HG03378 (cell line): ENCODE data around the gene PNRC2.

Source experiments
- ATAC-seq: cut with Tn5 transposase; IDR thresholded peaks from one replicate; pipeline ENCODE4 v1.9.1; 2021; ENCODE audit warnings: mild to moderate bottlenecking, moderate library complexity; ENCODE audit not compliant: unreplicated experiment

Gene PNRC2, protein sequence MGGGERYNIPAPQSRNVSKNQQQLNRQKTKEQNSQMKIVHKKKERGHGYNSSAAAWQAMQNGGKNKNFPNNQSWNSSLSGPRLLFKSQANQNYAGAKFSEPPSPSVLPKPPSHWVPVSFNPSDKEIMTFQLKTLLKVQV

GRCh38 chr1:23959461-23960290 lies at the start of gene PNRC2:
Gene PNRC2, plus strand, starts transcription at chr1:23959828. Its CDS starts 1,630 bp downstream, at chr1:23961458.
- ATAC-seq, result peak; percentile 68

- no peak for ATAC-seq
Observed at GRCh38 chr1:23910144-23910543, 49.5 kb upstream of the PNRC2 start.

GRCh38 chr1:23910553-23911246 lies 48.9 kb upstream of the PNRC2 start:
- ATAC-seq, result no peak

DNA sequence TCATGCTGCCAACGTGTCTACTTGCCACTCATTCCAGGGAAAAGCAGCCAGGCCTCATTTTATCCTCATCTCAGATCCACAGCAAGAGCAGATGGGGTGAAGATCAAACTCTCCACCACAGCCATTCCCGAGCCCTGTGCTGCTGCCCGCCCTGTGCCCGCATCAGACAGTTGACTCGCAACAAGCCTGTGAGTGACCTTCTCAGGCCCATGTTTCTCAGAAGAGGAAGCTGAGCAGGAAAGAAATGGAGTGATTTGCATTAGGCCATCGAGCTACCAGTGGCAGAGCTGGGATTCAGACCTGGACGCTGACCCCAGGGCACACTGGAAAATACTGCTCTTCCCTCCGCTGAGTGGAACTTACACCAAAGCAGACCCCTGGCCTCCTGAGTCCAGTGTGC lies 47.7 kb upstream of the PNRC2 start:
- ATAC-seq, result no peak

DNA sequence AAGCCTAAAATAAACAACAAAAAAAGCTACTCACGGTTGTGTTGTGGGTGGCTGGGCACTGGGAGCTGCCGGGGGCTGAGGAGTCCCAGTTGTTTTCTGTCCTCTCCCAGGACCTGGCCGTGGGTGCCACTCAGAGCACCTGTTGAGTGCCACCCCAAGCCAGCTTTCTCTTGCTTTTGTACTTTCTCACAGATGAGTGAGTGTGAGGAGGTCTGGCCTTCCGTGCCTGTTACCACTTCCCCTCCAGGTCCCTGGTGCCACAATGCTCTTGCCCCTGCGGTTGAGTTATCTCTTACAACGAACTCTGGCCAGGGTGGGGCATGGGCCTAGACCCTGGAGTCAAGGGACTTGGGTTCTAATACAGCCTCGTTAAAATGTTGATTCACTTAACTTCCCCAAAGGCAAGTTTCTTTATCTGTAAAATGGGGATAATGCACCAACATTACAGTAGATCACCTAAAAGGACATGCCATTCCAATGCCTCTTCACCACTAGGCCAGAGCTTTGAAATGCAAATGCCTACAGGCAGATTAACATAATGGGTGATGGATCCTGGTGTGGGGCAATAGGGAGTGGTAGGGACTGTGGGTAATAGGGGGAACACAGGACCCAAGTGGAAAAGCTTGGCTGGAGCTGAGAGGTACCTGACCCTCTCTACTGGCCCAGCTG lies 46.3 kb upstream of the PNRC2 start, which contains the start of gene CNR2:
Gene CNR2, minus strand, starts transcription at position 151 of the 669 bp plus-strand sequence. CDS start 37,745 bp downstream, outside the sequence.
- ATAC-seq, result no peak

- no peak for ATAC-seq
Observed at GRCh38 chr1:23914921-23915320, 44.7 kb upstream of the PNRC2 start.

DNA sequence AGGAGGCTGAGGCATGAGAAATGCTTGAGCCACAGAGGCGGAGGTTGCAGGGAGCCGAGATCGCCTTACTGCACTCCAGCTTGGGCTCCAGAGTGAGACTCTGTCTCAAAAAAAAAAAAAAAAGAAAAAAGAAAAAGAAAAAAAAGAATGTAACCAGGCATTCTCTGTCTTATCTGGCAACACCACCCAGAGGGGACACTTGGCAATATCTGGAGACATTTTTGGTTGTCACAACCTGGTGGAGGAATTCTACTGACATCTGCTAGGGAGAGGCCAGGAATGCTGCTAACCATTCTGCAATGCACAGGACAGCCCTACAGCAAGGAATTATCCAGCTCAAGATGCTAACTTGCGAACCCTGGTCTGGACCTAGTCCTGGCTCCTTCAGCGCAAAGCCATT lies 44.2 kb upstream of the PNRC2 start:
- ATAC-seq, result no peak

- peak; percentile 51 for ATAC-seq
Observed at GRCh38 chr1:23916209-23917131, 43.2 kb upstream of the PNRC2 start.

DNA sequence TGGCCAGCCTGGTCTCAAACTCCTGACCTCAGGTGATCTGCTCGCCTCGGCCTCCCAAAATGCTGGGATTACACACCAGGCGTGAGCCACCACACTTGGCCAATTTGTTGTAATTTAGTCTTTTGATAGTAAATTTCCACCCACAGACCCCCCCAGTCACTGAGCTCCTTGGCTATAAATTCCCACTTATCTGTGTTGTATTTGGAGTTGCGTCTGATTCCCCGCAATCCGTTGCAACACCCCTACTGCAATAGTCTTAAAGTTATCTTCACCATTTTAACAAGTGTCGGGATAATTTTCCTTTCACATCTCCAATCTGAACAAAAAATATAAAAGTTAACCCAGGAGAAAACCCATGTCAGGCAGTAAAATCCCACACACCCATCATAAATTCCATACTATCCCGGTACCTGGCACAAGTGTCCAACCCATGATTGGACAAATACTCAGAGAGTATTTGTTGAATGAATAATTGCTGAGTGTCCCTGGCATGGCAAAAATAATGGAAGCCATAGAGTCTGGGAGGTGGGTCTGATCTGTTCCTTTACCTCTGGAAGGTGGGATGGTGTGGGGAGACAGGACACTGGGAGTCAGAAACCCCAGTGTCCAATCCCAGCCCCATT lies 37.2 kb upstream of the PNRC2 start:
- ATAC-seq, result no peak

- no peak for ATAC-seq
Observed at GRCh38 chr1:23923592-23924499, 35.8 kb upstream of the PNRC2 start.

GRCh38 chr1:23924601-23925000 lies 35.0 kb upstream of the PNRC2 start:
- ATAC-seq, result no peak

GRCh38 chr1:23925279-23925678 lies 34.3 kb upstream of the PNRC2 start:
- no peak for ATAC-seq

GRCh38 chr1:23927097-23927496 lies 32.5 kb upstream of the PNRC2 start:
- no peak for ATAC-seq

- ATAC-seq, result no peak
Observed at GRCh38 chr1:23928789-23929188, 30.8 kb upstream of the PNRC2 start.

- no peak for ATAC-seq
Observed at GRCh38 chr1:23930270-23930669, 29.4 kb upstream of the PNRC2 start.

- no peak for ATAC-seq
Observed at GRCh38 chr1:23930861-23931490, 28.7 kb upstream of the PNRC2 start.

- no peak for ATAC-seq
Observed at GRCh38 chr1:23931491-23931880, 28.1 kb upstream of the PNRC2 start.

DNA sequence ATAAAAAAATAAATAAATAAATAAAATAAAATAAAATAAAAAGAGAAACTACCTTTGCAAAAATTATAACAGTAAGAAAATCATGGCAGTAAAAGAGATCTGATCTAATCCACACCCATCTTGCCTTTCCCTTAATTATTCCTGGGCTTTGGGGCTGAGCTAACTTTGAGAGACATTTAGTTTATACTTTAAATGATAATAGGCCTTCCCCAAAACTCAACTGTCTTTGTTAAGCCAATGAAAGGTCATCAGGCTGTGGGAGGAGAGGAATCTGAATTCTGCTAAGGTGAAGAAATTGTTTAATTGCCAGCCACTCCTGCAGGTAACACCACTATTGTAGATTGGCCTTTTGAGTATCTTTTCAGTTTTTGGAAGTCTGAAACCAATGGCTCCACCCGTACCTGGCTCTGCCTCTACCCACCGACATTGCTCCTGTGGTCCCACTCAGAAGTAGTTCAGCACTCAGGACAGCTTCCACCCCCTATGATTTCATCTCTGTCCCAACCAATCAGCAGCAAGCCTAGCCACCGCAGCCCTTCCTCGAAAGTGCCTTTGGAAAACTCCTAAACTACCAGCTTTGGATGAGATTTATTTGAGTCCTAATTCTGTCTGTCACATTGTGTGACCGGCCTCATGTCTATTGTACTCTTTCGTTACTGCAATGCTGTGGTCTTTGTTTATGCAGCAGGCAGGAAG lies 23.0 kb upstream of the PNRC2 start:
- ATAC-seq, result no peak
